CD4-positive, alpha-beta T cell treated with Interleukin-6 for 4 hours (primary cell): ENCODE data around the gene SHMT1.

ENCODE experiments used
- DNase-seq: peaks from one replicate; pipeline ENCODE4 v3.0.0-alpha.2; 2020; ENCODE audit warnings: mixed read lengths

SHMT1 gene

GRCh38 chr17:18280766-18281371 is 82.5 kb downstream of the SHMT1 start:
- no peak for DNase-seq

GRCh38 chr17:18280249-18280648 is 83.1 kb downstream of the SHMT1 start:
- no peak for DNase-seq

GRCh38 chr17:18278867-18279266 is 84.5 kb downstream of the SHMT1 start:
- DNase-seq: no peak
